Esophagus (tissue), 2 donors: ENCODE results near the gene MUC5B. TPM values are rescaled to one million over a fixed set of nuclear protein-coding genes. Genes with fewer than 3 reads are reported as not detected.
"Not testable (repeated sequence)": the region's sequence is repeated elsewhere in the genome, so short reads cannot be mapped to it uniquely, and the experiment has no call there.

Experiments used
- H3K27ac ChIP-seq, 2 donors: one replicate each; pipeline ENCODE4 v1.5.1; 2013; ENCODE audit warnings: low read depth in 2 of 2, mild to moderate bottlenecking in 2 of 2, inconsistent platforms in 1 of 2, low read length in 1 of 2, moderate library complexity in 1 of 2
- H3K27me3 ChIP-seq, 2 donors: one replicate each; pipeline ENCODE4 v1.6.1; 2013; ENCODE audit warnings: low read length in 2 of 2, control low read depth in 1 of 2, mild to moderate bottlenecking in 1 of 2; ENCODE audit not compliant: insufficient read depth in 2 of 2, control insufficient read depth in 1 of 2
- H3K36me3 ChIP-seq, 2 donors: one replicate each; pipeline ENCODE4 v1.6.1; 2013; ENCODE audit warnings: low read length in 1 of 2; ENCODE audit not compliant: control insufficient read depth in 2 of 2, insufficient read depth in 2 of 2
- H3K4me1 ChIP-seq, 2 donors: one replicate each; pipeline ENCODE4 v1.6.1; 2013; ENCODE audit warnings: low read length in 1 of 2; ENCODE audit not compliant: control insufficient read depth in 2 of 2, insufficient read depth in 2 of 2
- H3K4me3 ChIP-seq, 2 donors: one replicate each; pipeline ENCODE4 v1.5.1; 2013; ENCODE audit warnings: low read length in 2 of 2, mild to moderate bottlenecking in 2 of 2, low read depth in 1 of 2, moderate library complexity in 1 of 2
- H3K9me3 ChIP-seq, 2 donors: one replicate each; pipeline ENCODE4 v1.6.1; 2013; ENCODE audit warnings: mild to moderate bottlenecking in 2 of 2, low read depth in 1 of 2, low read length in 1 of 2, moderate library complexity in 1 of 2; ENCODE audit not compliant: control insufficient read depth in 2 of 2, insufficient read depth in 1 of 2
- WGBS, 2 donors: extraction: QIAGEN DNeasy Blood & Tissue Kit; methylation state at CpG; one replicate each; pipeline ENCODE4 v1.1.7; 2013; 5-methylcytosine and 5-hydroxymethylcytosine counted together
- polyA plus RNA-seq, 2 donors: library from polyadenylated mRNA; stranded (reverse); fragments of 200-250 nt; gene quantifications; one replicate each; pipeline ENCODE4 v1.2.3, GENCODE V29; 2013
- donor health status: healthy with polysubstance abuse.
- donor health status: Bipolar disorder and iron deficiency.

Gene MUC5B
- polyA plus RNA-seq, 2 donors: 0.18 to 0.56 TPM

- peaks cover 0 to 15% of the 10 kb centered on the region in 2 donors for H3K4me1 ChIP-seq
- no peak overlapping the region for H3K27ac ChIP-seq
- no peaks in the 10 kb centered on the region for H3K9me3 ChIP-seq
- no peaks in the 10 kb centered on the region for H3K36me3 ChIP-seq
- no peaks in the 10 kb centered on the region for H3K27me3 ChIP-seq
- WGBS, 2 donors: 43 to 56% methylated on average over 34 of the region's 34 CpGs
- no peak overlapping the region for H3K4me3 ChIP-seq
Observed at GRCh38 chr11:1238767-1239595, 16.1 kb downstream of the MUC5B start.

GRCh38 chr11:1239596-1240205 is 16.8 kb downstream of the MUC5B start:
- no peak overlapping the region for H3K27ac ChIP-seq
- 87 to 88% methylated on average over 21 to 23 of the region's 23 CpGs for WGBS, 2 donors
- H3K4me1 ChIP-seq: peaks cover 0 to 13% of the 10 kb centered on the region in 2 donors
- H3K4me3 ChIP-seq: no peak overlapping the region
- no peaks in the 10 kb centered on the region for H3K9me3 ChIP-seq
- no peaks in the 10 kb centered on the region for H3K27me3 ChIP-seq
- H3K36me3 ChIP-seq: no peaks in the 10 kb centered on the region

GRCh38 chr11:1240771-1241170 is 17.9 kb downstream of the MUC5B start:
- Histone ChIP-seq H3K27ac (no peak overlapping the region), H3K36me3 (no peaks in the 10 kb centered on the region), H3K27me3 (no peaks in the 10 kb centered on the region), H3K4me3 (no peak overlapping the region), H3K9me3 (peaks cover 0 to 2% of the 10 kb centered on the region in 2 donors), H3K4me1 (peaks cover 0 to 13% of the 10 kb centered on the region in 2 donors)
- WGBS, 2 donors: 90 to 94% methylated on average over 25 of the region's 25 CpGs

GRCh38 chr11:1241706-1242105 is 18.8 kb downstream of the MUC5B start:
- Histone ChIP-seq H3K4me3 (no peak overlapping the region), H3K4me1 (peaks cover 0 to 13% of the 10 kb centered on the region in 2 donors), H3K9me3 (peaks cover 0 to 2% of the 10 kb centered on the region in 2 donors), H3K27me3 (no peaks in the 10 kb centered on the region), H3K36me3 (no peaks in the 10 kb centered on the region), H3K27ac (no peak overlapping the region)
- 93% methylated on average over 20 of the region's 20 CpGs for WGBS, 2 donors

- Histone ChIP-seq H3K27me3 (no peaks in the 10 kb centered on the region), H3K4me1 (peaks cover 0 to 13% of the 10 kb centered on the region in 2 donors), H3K36me3 (no peaks in the 10 kb centered on the region), H3K4me3 (no peak overlapping the region), H3K27ac (no peak overlapping the region), H3K9me3 (peaks cover 0 to 2% of the 10 kb centered on the region in 2 donors)
- 77 to 81% methylated on average over 20 of the region's 20 CpGs for WGBS, 2 donors
Observed at GRCh38 chr11:1242289-1242688, 19.4 kb downstream of the MUC5B start.

- not testable (repeated sequence) for H3K36me3 ChIP-seq, H3K27ac ChIP-seq, H3K4me3 ChIP-seq, H3K9me3 ChIP-seq, H3K27me3 ChIP-seq
- WGBS, 2 donors: 87 to 95% methylated on average over 7 to 8 of the region's 11 CpGs
- peaks cover 0 to 13% of the 10 kb centered on the region in 2 donors for H3K4me1 ChIP-seq
Observed at GRCh38 chr11:1242751-1243150, 19.9 kb downstream of the MUC5B start.

GRCh38 chr11:1243521-1243920 is 20.7 kb downstream of the MUC5B start:
- H3K4me3 ChIP-seq, H3K36me3 ChIP-seq, H3K9me3 ChIP-seq, H3K27ac ChIP-seq, H3K27me3 ChIP-seq: not testable (repeated sequence)
- H3K4me1 ChIP-seq: peaks cover 0 to 11% of the 10 kb centered on the region in 2 donors
- WGBS, 2 donors: 94 to 96% methylated on average over 10 to 13 of the region's 18 CpGs

- not testable (repeated sequence) for H3K36me3 ChIP-seq, H3K4me3 ChIP-seq, H3K9me3 ChIP-seq, H3K27me3 ChIP-seq, H3K27ac ChIP-seq, H3K4me1 ChIP-seq
- WGBS, 2 donors: 96 to 97% methylated on average over 9 of the region's 9 CpGs
Observed at GRCh38 chr11:1244557-1244956, 21.7 kb downstream of the MUC5B start.

- not testable (repeated sequence) for H3K9me3 ChIP-seq, H3K4me1 ChIP-seq, H3K4me3 ChIP-seq, H3K27ac ChIP-seq, H3K27me3 ChIP-seq, H3K36me3 ChIP-seq
- 90 to 93% methylated on average over 11 to 13 of the region's 14 CpGs for WGBS, 2 donors
Observed at GRCh38 chr11:1245717-1246116, 22.9 kb downstream of the MUC5B start.

GRCh38 chr11:1246301-1246700 is 23.4 kb downstream of the MUC5B start:
- H3K27me3 ChIP-seq, H3K27ac ChIP-seq, H3K9me3 ChIP-seq, H3K36me3 ChIP-seq, H3K4me3 ChIP-seq, H3K4me1 ChIP-seq: not testable (repeated sequence)
- WGBS, 2 donors: 82 to 87% methylated on average over 12 to 14 of the region's 14 CpGs
